ENCODE data around the gene NDUFS2. TPM values are rescaled to one million over a fixed set of nuclear protein-coding genes. Genes with fewer than 3 reads are reported as not detected.

Gene NDUFS2
- total and polyA plus RNA-seq, 10 of the 15 experiments (the other 5 are each of a cell fraction or from before 2014, with no cell fraction given), result 66.5 to 215 (median 148) TPM

GRCh38 chr1:161222175-161223019, 20.2 kb downstream of the NDUFS2 start:
- Histone ChIP-seq H3K4me2 (ENCODE audit: control insufficient read depth, insufficient read depth) (no peak overlapping the region), H3K27me3 (replicated peaks in 1 of 2; ENCODE audit: control insufficient read depth in 2 of 2, insufficient read depth in 2 of 2, low read length in 1 of 2) (no peaks in the 10 kb centered on the region), H2AFZ (ENCODE audit: control insufficient read depth, low read depth, low read length) (no peak overlapping the region), H3K36me3 (ENCODE audit: control insufficient read depth in 2 of 2, insufficient read depth in 2 of 2, low read length in 1 of 2) (no peaks in the 10 kb centered on the region), H3K9me3 (replicated peaks; ENCODE audit: control insufficient read depth, insufficient read depth, low read length) (no peaks in the 10 kb centered on the region), H3K4me3 (no peak overlapping the region), H3K27ac (ENCODE audit: control insufficient read depth, insufficient read depth) (no peak overlapping the region), H3K4me1 (ENCODE audit: control insufficient read depth, insufficient read depth, low read length) (peaks cover 25% of the 10 kb centered on the region), H3K9ac (ENCODE audit: control insufficient read depth, insufficient read depth, low read length) (no peak overlapping the region), H3K79me2 (ENCODE audit: control insufficient read depth, insufficient read depth, low read length) (peaks cover 7% of the 10 kb centered on the region; the same call in 1 of the 2 replicates), H4K20me1 (ENCODE audit: control insufficient read depth, insufficient read depth) (no peaks in the 10 kb centered on the region)
- BruUV-seq (replicated peaks), result no TSS peak
- ATAC-seq (no peak), DNase-seq (ENCODE audit: low read depth, low spot score) (no peak), FAIRE-seq (no peak)
- in situ Hi-C loops (cut with MboI) (no loop called here), intact Hi-C loops (cut with micrococcal nuclease; ENCODE audit: unreplicated experiment) (no loop called here)
- ChIA-PET RAD21 (ENCODE audit: unreplicated experiment) (interaction anchor here (1.7 kb wide), 1 partner anchor 12 kb away, joined by 6 read pairs; no protein-coding TSS in a partner anchor), SMC1A (ENCODE audit: uncharacterized antibody, unreplicated experiment) (interaction anchor here (1.0 to 4.8 kb wide), 6 partner anchors 10 to 160 kb away, joined by 3 to 53 read pairs (median 3); no protein-coding TSS in a partner anchor), CTCF (interaction anchor here (0.6 to 17.1 kb wide), 9 partner anchors 15 to 172 kb away, joined by 3 to 385 read pairs (median 5); partner anchors contain the start of gene NDUFS2), POLR2A (interaction anchor here (0.6 to 1.0 kb wide), 3 partner anchors 9 to 596 kb away, joined by 3 read pairs; no protein-coding TSS in a partner anchor)
- 57% methylated on average over 6 of the region's 6 CpGs for WGBS (ENCODE audit: insufficient coverage, insufficient replicate concordance, low lambda C conversion rate, missing lambda C conversion rate)
- TF ChIP-seq RELA (IDR thresholded peaks at IDR 0.05; ENCODE audit: borderline replicate concordance, partially characterized antibody) (no peak), CREB1 (IDR thresholded peaks at IDR 0.05; ENCODE audit: low read depth) (no peak), ZNF592 (IDR thresholded peaks at IDR 0.05) (no peak), SMAD1 (IDR thresholded peaks at IDR 0.05; ENCODE audit: low read depth, partially characterized antibody) (no peak), SRF (IDR thresholded peaks at IDR 0.05; ENCODE audit: low read depth in 2 of 2, low read length in 2 of 2) (no peak), ZBTB4 (CRISPR knock-in tag; IDR thresholded peaks at IDR 0.05) (no peak), E2F4 (IDR thresholded peaks at IDR 0.05; ENCODE audit: low read depth, low read length) (no peak), BRCA1 (IDR thresholded peaks at IDR 0.05; ENCODE audit: low read depth, low read length) (no peak), EGR1 (IDR thresholded peaks at IDR 0.05; ENCODE audit: borderline replicate concordance in 1 of 2, low read depth in 2 of 2, low read length in 2 of 2) (no peak), CHD4 (IDR thresholded peaks at IDR 0.05) (no peak), ZNF384 (IDR thresholded peaks at IDR 0.05; ENCODE audit: borderline replicate concordance, low read depth, low read length) (no peak), MTA2 (IDR thresholded peaks at IDR 0.05; ENCODE audit: low read depth) (no peak), EED (IDR thresholded peaks at IDR 0.05; ENCODE audit: low read depth) (no peak), ZNF207 (IDR thresholded peaks at IDR 0.05; ENCODE audit: borderline replicate concordance) (no peak), POLR2AphosphoS5 (IDR thresholded peaks at IDR 0.05; ENCODE audit: low read length) (no peak)
